ENCODE measurements around the gene DPEP2NB.
A peak's percentile ranks its signal among the peaks of the same experiment; 100 is the strongest.
"Not testable (repeated sequence)": the region's sequence is repeated elsewhere in the genome, so short reads cannot be mapped to it uniquely, and the experiment has no call there.

The DPEP2NB gene

GRCh38 chr16:68030108-68030507 lies 14.4 kb upstream of the DPEP2NB start:
- H3K4me1 Mint-ChIP-seq: peaks cover 16% of the 10 kb centered on the region
- not testable (repeated sequence) for H3K4me3 Mint-ChIP-seq, H3K27me3 Mint-ChIP-seq, ATAC-seq, H3K27ac Mint-ChIP-seq, H3K9me3 Mint-ChIP-seq
- peaks cover 28% of the 10 kb centered on the region for H3K36me3 Mint-ChIP-seq

GRCh38 chr16:68028996-68029395 lies 13.3 kb upstream of the DPEP2NB start:
- H3K4me3 Mint-ChIP-seq: no peak overlapping the region
- peaks cover 22% of the 10 kb centered on the region for H3K4me1 Mint-ChIP-seq
- H3K27me3 Mint-ChIP-seq: no peaks in the 10 kb centered on the region
- ATAC-seq: no peak
- H3K27ac Mint-ChIP-seq: no peak overlapping the region
- peaks cover 28% of the 10 kb centered on the region for H3K36me3 Mint-ChIP-seq
- no peaks in the 10 kb centered on the region for H3K9me3 Mint-ChIP-seq

GRCh38 chr16:68022728-68023537 lies 7.2 kb upstream of the DPEP2NB start, which contains the start of the genes DDX28 and DUS2:
DDX28 (minus strand) TSS chr16:68023232; CDS start chr16:68023202, 30 bp downstream.
DUS2 (plus strand) TSS chr16:68023284; CDS start chr16:68038024, 14,740 bp downstream.
- peak; percentile 94 for ATAC-seq
- Mint-ChIP-seq H3K27me3 (no peaks in the 10 kb centered on the region), H3K4me3 (peak within 1 kb of the TSS; percentile 91), H3K9me3 (no peaks in the 10 kb centered on the region), H3K27ac (peak within 1 kb of the TSS; percentile 86), H3K4me1 (peaks cover 36% of the 10 kb centered on the region), H3K36me3 (peaks cover 7% of the 10 kb centered on the region)

GRCh38 chr16:68022278-68022727 lies 6.6 kb upstream of the DPEP2NB start:
- peak; percentile 8 for ATAC-seq
- Mint-ChIP-seq H3K4me1 (peaks cover 30% of the 10 kb centered on the region), H3K27me3 (no peaks in the 10 kb centered on the region), H3K4me3 (peak overlapping the region; percentile 91), H3K27ac (peak overlapping the region; percentile 86), H3K9me3 (no peaks in the 10 kb centered on the region), H3K36me3 (peaks cover under 1% of the 10 kb centered on the region)

GRCh38 chr16:68021490-68021889 lies 5.8 kb upstream of the DPEP2NB start:
- peak overlapping the region; percentile 86 for H3K27ac Mint-ChIP-seq
- no peaks in the 10 kb centered on the region for H3K27me3 Mint-ChIP-seq
- ATAC-seq: no peak
- H3K4me1 Mint-ChIP-seq: peaks cover 30% of the 10 kb centered on the region
- no peaks in the 10 kb centered on the region for H3K9me3 Mint-ChIP-seq
- H3K36me3 Mint-ChIP-seq: no peaks in the 10 kb centered on the region
- peak overlapping the region; percentile 91 for H3K4me3 Mint-ChIP-seq

GRCh38 chr16:68019167-68019680 lies 3.5 kb upstream of the DPEP2NB start:
- H3K4me3 Mint-ChIP-seq: no peak overlapping the region
- peaks cover 32% of the 10 kb centered on the region for H3K4me1 Mint-ChIP-seq
- H3K27me3 Mint-ChIP-seq: no peaks in the 10 kb centered on the region
- H3K27ac Mint-ChIP-seq: no peak overlapping the region
- no peaks in the 10 kb centered on the region for H3K9me3 Mint-ChIP-seq
- ATAC-seq: no peak
- H3K36me3 Mint-ChIP-seq: no peaks in the 10 kb centered on the region

- Mint-ChIP-seq H3K36me3 (no peaks in the 10 kb centered on the region), H3K9me3 (no peaks in the 10 kb centered on the region), H3K4me3 (no peak overlapping the region), H3K4me1 (peaks cover 20% of the 10 kb centered on the region), H3K27ac (no peak overlapping the region), H3K27me3 (no peaks in the 10 kb centered on the region)
- ATAC-seq: peak; percentile 36
Measured at GRCh38 chr16:68013440-68013839, 2.3 kb downstream of the DPEP2NB start.

- Mint-ChIP-seq H3K27ac (peak overlapping the region; percentile 17), H3K4me1 (peaks cover 33% of the 10 kb centered on the region)
- ATAC-seq, H3K27me3 Mint-ChIP-seq, H3K4me3 Mint-ChIP-seq, H3K36me3 Mint-ChIP-seq, H3K9me3 Mint-ChIP-seq: not testable (repeated sequence)
Measured at GRCh38 chr16:68009872-68010271, 5.8 kb downstream of the DPEP2NB start.

GRCh38 chr16:68009157-68009735 lies 6.5 kb downstream of the DPEP2NB start:
- H3K4me1 Mint-ChIP-seq: peaks cover 32% of the 10 kb centered on the region
- H3K9me3 Mint-ChIP-seq: peaks cover 3% of the 10 kb centered on the region
- ATAC-seq: no peak
- peak overlapping the region; percentile 17 for H3K27ac Mint-ChIP-seq
- no peak overlapping the region for H3K4me3 Mint-ChIP-seq
- H3K36me3 Mint-ChIP-seq: no peaks in the 10 kb centered on the region
- H3K27me3 Mint-ChIP-seq: no peaks in the 10 kb centered on the region

- Mint-ChIP-seq H3K27me3 (no peaks in the 10 kb centered on the region), H3K36me3 (no peaks in the 10 kb centered on the region), H3K9me3 (peaks cover 3% of the 10 kb centered on the region), H3K4me1 (peaks cover 25% of the 10 kb centered on the region), H3K4me3 (no peak overlapping the region), H3K27ac (peak overlapping the region; percentile 92)
- peak; percentile 96 for ATAC-seq
Measured at GRCh38 chr16:68005786-68006286, 9.9 kb downstream of the DPEP2NB start.

GRCh38 chr16:68005211-68005610 lies 10.5 kb downstream of the DPEP2NB start:
- H3K36me3 Mint-ChIP-seq: no peaks in the 10 kb centered on the region
- no peak for ATAC-seq
- H3K4me3 Mint-ChIP-seq: no peak overlapping the region
- H3K4me1 Mint-ChIP-seq: peaks cover 30% of the 10 kb centered on the region
- H3K27ac Mint-ChIP-seq: peak overlapping the region; percentile 92
- H3K27me3 Mint-ChIP-seq: no peaks in the 10 kb centered on the region
- H3K9me3 Mint-ChIP-seq: peaks cover 3% of the 10 kb centered on the region

- Mint-ChIP-seq H3K9me3 (no peaks in the 10 kb centered on the region), H3K27ac (no peak overlapping the region), H3K36me3 (no peaks in the 10 kb centered on the region), H3K4me3 (no peak overlapping the region), H3K27me3 (no peaks in the 10 kb centered on the region), H3K4me1 (peaks cover 46% of the 10 kb centered on the region)
- no peak for ATAC-seq
Measured at GRCh38 chr16:68003031-68003430, 12.7 kb downstream of the DPEP2NB start.

- peaks cover 49% of the 10 kb centered on the region for H3K4me1 Mint-ChIP-seq
- H3K4me3 Mint-ChIP-seq: no peak overlapping the region
Measured at GRCh38 chr16:68000450-68000849, 15.3 kb downstream of the DPEP2NB start.

GRCh38 chr16:67999985-68000384 lies 15.7 kb downstream of the DPEP2NB start:
- H3K4me1 Mint-ChIP-seq: peaks cover 50% of the 10 kb centered on the region
- no peaks in the 10 kb centered on the region for H3K9me3 Mint-ChIP-seq
- ATAC-seq: peak; percentile 73
- peak overlapping the region; percentile 89 for H3K27ac Mint-ChIP-seq
- peak overlapping the region; percentile 79 for H3K4me3 Mint-ChIP-seq
- no peaks in the 10 kb centered on the region for H3K36me3 Mint-ChIP-seq
- no peaks in the 10 kb centered on the region for H3K27me3 Mint-ChIP-seq

More at GRCh38 chr16:68000450-68000849, 15.3 kb downstream of the DPEP2NB start:
- peak overlapping the region; percentile 89 for H3K27ac Mint-ChIP-seq
- no peaks in the 10 kb centered on the region for H3K27me3 Mint-ChIP-seq
- H3K9me3 Mint-ChIP-seq: no peaks in the 10 kb centered on the region
- no peak for ATAC-seq
- no peaks in the 10 kb centered on the region for H3K36me3 Mint-ChIP-seq
